ENCODE measurements around the gene STXBP5.

Gene STXBP5

DNA sequence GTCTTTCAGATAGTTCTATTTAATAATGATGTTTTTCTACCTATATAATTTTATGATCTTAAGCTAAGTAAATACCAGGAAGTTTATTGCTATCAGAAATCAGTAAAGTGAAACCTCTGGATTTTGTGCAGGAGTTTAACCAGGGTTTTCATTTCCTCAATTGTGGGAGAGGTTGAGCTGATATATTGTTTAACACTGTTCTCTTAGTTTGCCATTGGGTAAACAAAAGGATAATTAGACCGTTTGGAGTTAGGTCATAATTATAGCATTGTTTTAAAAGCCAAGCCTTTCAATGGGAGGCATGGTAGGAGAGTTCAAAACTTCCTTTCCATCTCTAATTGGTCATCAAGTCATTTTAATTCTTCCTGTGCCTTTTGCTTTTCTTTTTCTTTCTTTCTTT, 58.7 kb downstream of the STXBP5 start:
- Histone ChIP-seq H3K4me2 (ENCODE audit: low read length) (no peak overlapping the region), H3K9ac (ENCODE audit: low read length) (no peak overlapping the region), H2BK12ac (ENCODE audit: low read length) (no peak overlapping the region), H2BK5ac (ENCODE audit: low read depth, low read length, poor library complexity) (no peak overlapping the region), H3K4me3 (ENCODE audit: low read depth, low read length) (no peak overlapping the region), H4K12ac (ENCODE audit: low read depth, low read length) (no peak overlapping the region), H3K36me3 (ENCODE audit: control insufficient read depth in 1 of 2, insufficient read depth in 2 of 2, low read length in 2 of 2) (no peaks in the 10 kb centered on the region), H3K23ac (ENCODE audit: low read length) (no peak overlapping the region), H4K91ac (ENCODE audit: low read depth, low read length) (no peak overlapping the region), H3K27me3 (ENCODE audit: insufficient read depth, low read length) (no peaks in the 10 kb centered on the region), H3K27ac (ENCODE audit: low read depth, low read length) (no peak overlapping the region), H2AFZ (ENCODE audit: insufficient read depth, low read length, poor library complexity) (no peak overlapping the region), H3K4me1 (ENCODE audit: control insufficient read depth in 1 of 2, insufficient read depth in 2 of 2, low read length in 2 of 2) (no peaks in the 10 kb centered on the region), H3K4ac (ENCODE audit: low read depth, low read length) (no peak overlapping the region), H3K14ac (ENCODE audit: low read length) (no peak overlapping the region), H3K18ac (ENCODE audit: low read length) (no peak overlapping the region), H3K79me1 (ENCODE audit: low read length) (no peaks in the 10 kb centered on the region), H3K79me2 (ENCODE audit: control insufficient read depth, insufficient read depth, low read length, poor library complexity) (no peaks in the 10 kb centered on the region), H4K8ac (ENCODE audit: low read depth, low read length) (no peak overlapping the region), H2BK120ac (ENCODE audit: insufficient read depth, low read length, poor library complexity) (no peak overlapping the region), H3K9me3 (ENCODE audit: insufficient read depth, low read depth, low read length) (no peaks in the 10 kb centered on the region), H2AK5ac (ENCODE audit: low read length) (no peak overlapping the region)
- no peak for DNase-seq
- no CpG with 5 or more reads among the region's 1 CpG for WGBS (ENCODE audit: extremely low coverage, insufficient coverage, insufficient read length)

DNA sequence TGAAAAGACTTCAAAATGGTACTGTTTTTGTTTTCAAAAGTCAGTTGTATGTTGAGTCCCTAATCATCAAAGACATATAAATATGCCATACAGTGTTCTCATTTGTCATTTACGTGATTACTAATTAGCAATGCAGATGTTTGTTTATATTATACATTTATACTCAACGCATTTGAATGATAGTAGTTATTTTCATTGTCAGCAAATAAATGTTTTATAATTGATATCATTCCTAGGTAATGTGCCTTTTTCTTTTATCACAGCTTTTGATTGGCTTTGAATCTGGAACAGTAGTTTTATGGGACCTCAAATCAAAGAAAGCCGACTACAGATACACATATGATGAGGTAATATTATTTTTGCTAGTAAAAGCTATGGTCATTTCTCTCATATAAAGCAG, 62.6 kb downstream of the STXBP5 start:
- DNase-seq, result no peak
- no peaks in the 10 kb centered on the region for H3K79me1 ChIP-seq (ENCODE audit: low read length)
- no peak overlapping the region for H3K18ac ChIP-seq (ENCODE audit: low read length)
- no peak overlapping the region for H3K27ac ChIP-seq (ENCODE audit: low read depth, low read length)
- no CpG with 5 or more reads among the region's 3 CpGs for WGBS (ENCODE audit: extremely low coverage, insufficient coverage, insufficient read length)
- no peak overlapping the region for H3K4ac ChIP-seq (ENCODE audit: low read depth, low read length)
- no peaks in the 10 kb centered on the region for H3K4me1 ChIP-seq (ENCODE audit: control insufficient read depth in 1 of 2, insufficient read depth in 2 of 2, low read length in 2 of 2)
- H2BK120ac ChIP-seq (ENCODE audit: insufficient read depth, low read length, poor library complexity), result no peak overlapping the region
- H2AK5ac ChIP-seq (ENCODE audit: low read length), result no peak overlapping the region
- H3K9me3 ChIP-seq (ENCODE audit: insufficient read depth, low read depth, low read length), result no peaks in the 10 kb centered on the region
- H2BK5ac ChIP-seq (ENCODE audit: low read depth, low read length, poor library complexity), result no peak overlapping the region
- no peak overlapping the region for H3K14ac ChIP-seq (ENCODE audit: low read length)
- no peak overlapping the region for H2AFZ ChIP-seq (ENCODE audit: insufficient read depth, low read length, poor library complexity)
- no peak overlapping the region for H3K4me2 ChIP-seq (ENCODE audit: low read length)
- H3K23ac ChIP-seq (ENCODE audit: low read length), result no peak overlapping the region
- H3K36me3 ChIP-seq (ENCODE audit: control insufficient read depth in 1 of 2, insufficient read depth in 2 of 2, low read length in 2 of 2), result no peaks in the 10 kb centered on the region
- no peak overlapping the region for H4K8ac ChIP-seq (ENCODE audit: low read depth, low read length)
- no peak overlapping the region for H3K4me3 ChIP-seq (ENCODE audit: low read depth, low read length)
- no peak overlapping the region for H2BK12ac ChIP-seq (ENCODE audit: low read length)
- H3K27me3 ChIP-seq (ENCODE audit: insufficient read depth, low read length), result no peaks in the 10 kb centered on the region
- H4K91ac ChIP-seq (ENCODE audit: low read depth, low read length), result no peak overlapping the region
- H4K12ac ChIP-seq (ENCODE audit: low read depth, low read length), result no peak overlapping the region
- H3K79me2 ChIP-seq (ENCODE audit: control insufficient read depth, insufficient read depth, low read length, poor library complexity), result no peaks in the 10 kb centered on the region
- H3K9ac ChIP-seq (ENCODE audit: low read length), result no peak overlapping the region

DNA sequence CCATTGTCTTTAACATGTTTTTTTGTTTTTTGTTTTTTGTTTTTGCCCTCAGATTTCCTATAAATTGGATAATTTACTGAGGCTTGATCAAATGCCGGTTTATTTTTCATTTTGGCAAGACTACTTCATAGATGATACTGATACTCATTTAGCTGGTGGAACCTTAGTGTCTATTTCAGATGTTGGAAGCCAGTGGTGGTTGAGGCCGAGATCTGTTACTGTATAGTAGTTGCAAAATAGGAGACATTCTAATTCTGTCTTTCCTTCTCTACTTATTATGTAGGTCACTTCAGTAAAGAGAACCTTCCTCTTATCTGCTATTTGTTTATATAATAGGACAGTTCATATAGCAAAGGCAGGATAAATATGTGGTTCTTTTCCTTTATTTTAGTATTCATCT, 63.4 kb downstream of the STXBP5 start:
- H2AK5ac ChIP-seq (ENCODE audit: low read length), result no peak overlapping the region
- H3K9me3 ChIP-seq (ENCODE audit: insufficient read depth, low read depth, low read length), result no peaks in the 10 kb centered on the region
- H3K36me3 ChIP-seq (ENCODE audit: control insufficient read depth in 1 of 2, insufficient read depth in 2 of 2, low read length in 2 of 2), result no peaks in the 10 kb centered on the region
- no peak overlapping the region for H2BK5ac ChIP-seq (ENCODE audit: low read depth, low read length, poor library complexity)
- no peak overlapping the region for H3K27ac ChIP-seq (ENCODE audit: low read depth, low read length)
- H3K79me2 ChIP-seq (ENCODE audit: control insufficient read depth, insufficient read depth, low read length, poor library complexity), result no peaks in the 10 kb centered on the region
- no peak overlapping the region for H3K9ac ChIP-seq (ENCODE audit: low read length)
- H2BK12ac ChIP-seq (ENCODE audit: low read length), result no peak overlapping the region
- H3K23ac ChIP-seq (ENCODE audit: low read length), result no peak overlapping the region
- no peak overlapping the region for H2AFZ ChIP-seq (ENCODE audit: insufficient read depth, low read length, poor library complexity)
- H3K4ac ChIP-seq (ENCODE audit: low read depth, low read length), result no peak overlapping the region
- DNase-seq, result no peak
- no peaks in the 10 kb centered on the region for H3K4me1 ChIP-seq (ENCODE audit: control insufficient read depth in 1 of 2, insufficient read depth in 2 of 2, low read length in 2 of 2)
- no peak overlapping the region for H4K12ac ChIP-seq (ENCODE audit: low read depth, low read length)
- no peak overlapping the region for H3K4me2 ChIP-seq (ENCODE audit: low read length)
- WGBS (ENCODE audit: extremely low coverage, insufficient coverage, insufficient read length), result no CpG with 5 or more reads among the region's 2 CpGs
- H3K14ac ChIP-seq (ENCODE audit: low read length), result no peak overlapping the region
- no peak overlapping the region for H2BK120ac ChIP-seq (ENCODE audit: insufficient read depth, low read length, poor library complexity)
- H3K4me3 ChIP-seq (ENCODE audit: low read depth, low read length), result no peak overlapping the region
- H3K79me1 ChIP-seq (ENCODE audit: low read length), result no peaks in the 10 kb centered on the region
- no peak overlapping the region for H4K8ac ChIP-seq (ENCODE audit: low read depth, low read length)
- no peaks in the 10 kb centered on the region for H3K27me3 ChIP-seq (ENCODE audit: insufficient read depth, low read length)
- H4K91ac ChIP-seq (ENCODE audit: low read depth, low read length), result no peak overlapping the region
- no peak overlapping the region for H3K18ac ChIP-seq (ENCODE audit: low read length)

DNA sequence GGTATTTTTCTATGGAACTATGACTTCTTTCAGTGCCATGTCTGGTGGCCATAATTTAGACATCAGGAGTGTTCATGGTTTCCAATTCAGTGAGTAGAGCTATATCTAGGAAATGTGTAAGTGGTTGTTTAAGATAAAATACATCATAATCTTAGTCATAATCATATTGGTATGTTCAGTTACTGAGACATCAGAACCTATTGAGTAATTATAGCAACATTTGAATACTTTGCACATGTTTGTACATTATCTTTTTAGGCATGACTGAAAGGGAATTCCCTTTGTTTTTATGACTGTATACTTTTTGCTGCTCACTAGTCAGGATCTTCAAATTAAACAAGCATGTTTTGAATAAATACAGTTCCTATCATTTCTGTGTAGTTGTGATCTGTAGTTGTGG, 64.0 kb downstream of the STXBP5 start:
- H3K9ac ChIP-seq (ENCODE audit: low read length), result no peak overlapping the region

DNA sequence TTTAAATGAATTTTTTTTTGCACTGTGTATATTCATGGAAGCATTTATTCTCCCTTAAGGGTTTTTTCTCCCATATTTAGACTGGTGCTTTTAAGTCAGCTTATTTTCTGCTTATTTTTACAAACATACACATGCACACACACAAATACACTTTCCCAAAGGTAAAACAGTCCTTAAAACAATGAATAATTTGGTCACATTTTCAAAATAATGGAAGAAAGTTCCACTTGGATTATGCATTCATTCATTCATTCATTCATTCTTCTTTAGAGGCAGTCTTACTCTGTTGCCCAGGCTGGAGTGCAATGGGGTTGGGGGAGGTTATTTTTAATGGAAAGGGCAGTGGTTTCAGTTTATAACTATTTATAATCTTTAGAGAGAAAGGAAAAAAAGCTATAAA, 69.8 kb downstream of the STXBP5 start:
- H2BK120ac ChIP-seq (ENCODE audit: insufficient read depth, low read length, poor library complexity), result no peak overlapping the region
- H3K14ac ChIP-seq (ENCODE audit: low read length), result no peak overlapping the region
- no peak overlapping the region for H4K12ac ChIP-seq (ENCODE audit: low read depth, low read length)
- H3K4me1 ChIP-seq (ENCODE audit: control insufficient read depth in 1 of 2, insufficient read depth in 2 of 2, low read length in 2 of 2), result no peaks in the 10 kb centered on the region
- DNase-seq, result no peak
- H3K4me3 ChIP-seq (ENCODE audit: low read depth, low read length), result no peak overlapping the region
- no peak overlapping the region for H3K4ac ChIP-seq (ENCODE audit: low read depth, low read length)
- no peaks in the 10 kb centered on the region for H3K9me3 ChIP-seq (ENCODE audit: insufficient read depth, low read depth, low read length)
- no peak overlapping the region for H3K18ac ChIP-seq (ENCODE audit: low read length)
- H4K91ac ChIP-seq (ENCODE audit: low read depth, low read length), result no peak overlapping the region
- H3K27ac ChIP-seq (ENCODE audit: low read depth, low read length), result no peak overlapping the region
- no peaks in the 10 kb centered on the region for H3K27me3 ChIP-seq (ENCODE audit: insufficient read depth, low read length)
- H3K79me2 ChIP-seq (ENCODE audit: control insufficient read depth, insufficient read depth, low read length, poor library complexity), result no peaks in the 10 kb centered on the region
- no peak overlapping the region for H3K4me2 ChIP-seq (ENCODE audit: low read length)
- no peak overlapping the region for H2AK5ac ChIP-seq (ENCODE audit: low read length)
- no peak overlapping the region for H3K23ac ChIP-seq (ENCODE audit: low read length)
- H2BK12ac ChIP-seq (ENCODE audit: low read length), result no peak overlapping the region
- no peaks in the 10 kb centered on the region for H3K79me1 ChIP-seq (ENCODE audit: low read length)
- no peak overlapping the region for H4K8ac ChIP-seq (ENCODE audit: low read depth, low read length)
- no peak overlapping the region for H2AFZ ChIP-seq (ENCODE audit: insufficient read depth, low read length, poor library complexity)
- no peak overlapping the region for H2BK5ac ChIP-seq (ENCODE audit: low read depth, low read length, poor library complexity)
- H3K36me3 ChIP-seq (ENCODE audit: control insufficient read depth in 1 of 2, insufficient read depth in 2 of 2, low read length in 2 of 2), result peaks cover 4 to 5% of the 10 kb centered on the region in 2 experiments
- no peak overlapping the region for H3K9ac ChIP-seq (ENCODE audit: low read length)

More for the DNA sequence above, 64.0 kb downstream of the STXBP5 start:
- no peak overlapping the region for H2BK12ac ChIP-seq (ENCODE audit: low read length)
- H3K79me1 ChIP-seq (ENCODE audit: low read length), result no peaks in the 10 kb centered on the region
- H2AK5ac ChIP-seq (ENCODE audit: low read length), result no peak overlapping the region
- H3K4me1 ChIP-seq (ENCODE audit: control insufficient read depth in 1 of 2, insufficient read depth in 2 of 2, low read length in 2 of 2), result no peaks in the 10 kb centered on the region
- H3K4me3 ChIP-seq (ENCODE audit: low read depth, low read length), result no peak overlapping the region
- no peak overlapping the region for H3K14ac ChIP-seq (ENCODE audit: low read length)
- no peak overlapping the region for H2BK120ac ChIP-seq (ENCODE audit: insufficient read depth, low read length, poor library complexity)
- no peak overlapping the region for H3K4ac ChIP-seq (ENCODE audit: low read depth, low read length)
- H3K36me3 ChIP-seq (ENCODE audit: control insufficient read depth in 1 of 2, insufficient read depth in 2 of 2, low read length in 2 of 2), result no peaks in the 10 kb centered on the region
- H4K12ac ChIP-seq (ENCODE audit: low read depth, low read length), result no peak overlapping the region
- H3K27ac ChIP-seq (ENCODE audit: low read depth, low read length), result no peak overlapping the region
- no peak overlapping the region for H2AFZ ChIP-seq (ENCODE audit: insufficient read depth, low read length, poor library complexity)
- peak in 1 of 2 donors; percentile 23 for DNase-seq
- no peak overlapping the region for H3K18ac ChIP-seq (ENCODE audit: low read length)
- no peak overlapping the region for H3K23ac ChIP-seq (ENCODE audit: low read length)
- no peaks in the 10 kb centered on the region for H3K9me3 ChIP-seq (ENCODE audit: insufficient read depth, low read depth, low read length)
- H4K91ac ChIP-seq (ENCODE audit: low read depth, low read length), result no peak overlapping the region
- H2BK5ac ChIP-seq (ENCODE audit: low read depth, low read length, poor library complexity), result no peak overlapping the region
- H3K4me2 ChIP-seq (ENCODE audit: low read length), result no peak overlapping the region
- no peak overlapping the region for H4K8ac ChIP-seq (ENCODE audit: low read depth, low read length)
- no peaks in the 10 kb centered on the region for H3K79me2 ChIP-seq (ENCODE audit: control insufficient read depth, insufficient read depth, low read length, poor library complexity)
- no peaks in the 10 kb centered on the region for H3K27me3 ChIP-seq (ENCODE audit: insufficient read depth, low read length)
